ENCODE measurements around the gene PARD6A.

PARD6A gene

GRCh38 chr16:67660564-67661028, at the start of gene PARD6A:
TSS of gene PARD6A (plus strand) at chr16:67660960. CDS start at chr16:67661039, 79 bp downstream.
- DNase-seq, result peak; percentile 92

GRCh38 chr16:67613808-67614207, 47.0 kb upstream of the PARD6A start:
- DNase-seq, result no peak

GRCh38 chr16:67628216-67628615, 32.5 kb upstream of the PARD6A start:
- DNase-seq, result no peak

GRCh38 chr16:67632415-67633172, 28.2 kb upstream of the PARD6A start:
- no peak for DNase-seq

- DNase-seq, result no peak
Measured at GRCh38 chr16:67636713-67637112, 24.0 kb upstream of the PARD6A start.

- no peak for DNase-seq
Measured at GRCh38 chr16:67637625-67638024, 23.1 kb upstream of the PARD6A start.

GRCh38 chr16:67641779-67642708, 18.7 kb upstream of the PARD6A start:
- DNase-seq, result no peak

- DNase-seq, result no peak
Measured at GRCh38 chr16:67644038-67644437, 16.7 kb upstream of the PARD6A start.

GRCh38 chr16:67645397-67646121, 15.2 kb upstream of the PARD6A start:
- DNase-seq, result no peak

- no peak for DNase-seq
Measured at GRCh38 chr16:67647111-67647651, 13.6 kb upstream of the PARD6A start.

- DNase-seq, result no peak
Measured at GRCh38 chr16:67647681-67648080, 13.1 kb upstream of the PARD6A start.

GRCh38 chr16:67648088-67648763, 12.5 kb upstream of the PARD6A start:
- DNase-seq, result no peak

GRCh38 chr16:67648764-67649407, 11.9 kb upstream of the PARD6A start:
- DNase-seq, result no peak

- no peak for DNase-seq
Measured at GRCh38 chr16:67649494-67649931, 11.2 kb upstream of the PARD6A start.

- DNase-seq, result no peak
Measured at GRCh38 chr16:67650023-67650422, 10.7 kb upstream of the PARD6A start.

GRCh38 chr16:67651039-67651438, 9.7 kb upstream of the PARD6A start:
- no peak for DNase-seq

- no peak for DNase-seq
Measured at GRCh38 chr16:67651847-67652246, 8.9 kb upstream of the PARD6A start.

GRCh38 chr16:67652578-67653127, 8.1 kb upstream of the PARD6A start:
- no peak for DNase-seq

- DNase-seq, result no peak
Measured at GRCh38 chr16:67653128-67653788, 7.5 kb upstream of the PARD6A start.

GRCh38 chr16:67653789-67654402, 6.9 kb upstream of the PARD6A start:
- DNase-seq, result no peak

Measured in activated effector memory CD4-positive, alpha-beta T cell treated with Interleukin-2 at 50 U/mL for 16 hours (primary cell).